ENCODE measurements around the gene TDP2. TPM values are rescaled to one million over a fixed set of nuclear protein-coding genes. Genes with fewer than 3 reads are reported as not detected.
"Not testable (repeated sequence)": the region's sequence is repeated elsewhere in the genome, so short reads cannot be mapped to it uniquely, and the experiment has no call there.

Gene TDP2
- total RNA-seq, 1 donor from 2014 or later: 27.2 TPM

DNA sequence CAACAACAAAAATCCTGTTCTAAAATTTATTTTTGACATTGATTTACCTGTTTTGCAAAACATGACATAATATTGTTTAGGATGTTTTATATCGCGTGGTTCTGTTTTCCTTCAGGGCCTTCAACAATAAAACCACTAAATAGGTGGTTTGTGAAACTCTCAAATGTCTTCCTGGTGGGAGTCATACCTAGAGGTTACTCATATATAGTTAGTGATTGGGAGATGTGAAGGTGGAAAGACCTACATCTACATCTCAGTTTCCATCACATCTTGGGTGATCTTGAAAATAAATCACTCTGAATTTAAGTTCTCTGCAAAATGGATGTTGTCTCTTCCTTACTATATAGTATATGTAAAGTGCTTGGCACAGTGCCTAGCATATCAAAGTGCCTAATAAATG, 29.4 kb upstream of the TDP2 start:
- no peaks in the 10 kb centered on the region for H3K9me3 Mint-ChIP-seq (ENCODE audit: unreplicated experiment)
- no peaks in the 10 kb centered on the region for H3K27me3 ChIP-seq (ENCODE audit: insufficient read depth, low read length)

DNA sequence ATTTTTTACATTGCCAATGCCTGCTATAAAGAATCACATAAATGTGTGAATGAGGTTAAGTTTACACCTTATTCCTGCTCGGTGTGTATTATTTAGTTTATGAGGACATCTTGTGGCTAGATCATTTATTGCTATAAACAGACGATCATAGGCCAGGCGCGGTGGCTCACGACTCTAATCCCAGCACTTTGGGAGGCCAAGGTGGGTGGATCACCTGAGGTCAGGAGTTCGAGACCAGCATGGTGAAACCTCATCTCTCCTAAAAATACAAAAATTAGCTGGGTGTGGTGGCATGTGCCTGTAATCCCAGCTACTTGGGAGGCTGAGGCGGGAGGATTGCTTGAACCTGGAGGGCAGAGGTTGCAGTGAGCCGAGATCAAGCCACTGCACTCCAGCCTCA, 28.9 kb upstream of the TDP2 start:
- not testable (repeated sequence) for H3K27me3 Mint-ChIP-seq (ENCODE audit: low read depth, unreplicated experiment); H2AFZ ChIP-seq (ENCODE audit: low read depth, low read length); DNase-seq (ENCODE audit: low read depth); H3K36me3 ChIP-seq (ENCODE audit: insufficient read depth, low read length); H3K9me3 Mint-ChIP-seq (ENCODE audit: unreplicated experiment); H4K20me1 ChIP-seq (ENCODE audit: insufficient read depth, low read length); FAIRE-seq; H3K4me2 ChIP-seq (ENCODE audit: low read length); H3K27ac ChIP-seq (ENCODE audit: low read depth, low read length); H3K9ac ChIP-seq (ENCODE audit: low read length); H3K36me3 Mint-ChIP-seq (ENCODE audit: low read depth, unreplicated experiment); H3K79me2 ChIP-seq (ENCODE audit: insufficient read depth, low read length); H3K4me3 ChIP-seq (ENCODE audit: insufficient read depth, low read depth, low read length); H3K4me1 Mint-ChIP-seq (ENCODE audit: low read depth, unreplicated experiment); H3K4me1 ChIP-seq (ENCODE audit: insufficient read depth, low read length); H3K27me3 ChIP-seq (ENCODE audit: insufficient read depth, low read length); H3K27ac Mint-ChIP-seq (ENCODE audit: unreplicated experiment); H3K4me3 Mint-ChIP-seq (ENCODE audit: unreplicated experiment); H3K9me3 ChIP-seq (ENCODE audit: insufficient read depth, low read depth, low read length)
- peak; percentile 38 for TF ChIP-seq CTCF (IDR thresholded peaks at IDR 0.05; ENCODE audit: insufficient read depth, low read depth, low read length)

More for the DNA sequence above, 29.4 kb upstream of the TDP2 start:
- Histone ChIP-seq H3K27ac (ENCODE audit: low read depth, low read length) (no peak overlapping the region), H2AFZ (ENCODE audit: low read depth, low read length) (no peak overlapping the region), H3K9me3 (ENCODE audit: insufficient read depth, low read depth, low read length) (no peaks in the 10 kb centered on the region), H3K4me3 (ENCODE audit: insufficient read depth, low read depth, low read length) (no peak overlapping the region), H3K79me2 (ENCODE audit: insufficient read depth, low read length) (no peaks in the 10 kb centered on the region), H3K9ac (ENCODE audit: low read length) (no peak overlapping the region), H4K20me1 (ENCODE audit: insufficient read depth, low read length) (no peaks in the 10 kb centered on the region), H3K4me2 (ENCODE audit: low read length) (no peak overlapping the region), H3K4me1 (ENCODE audit: insufficient read depth, low read length) (no peaks in the 10 kb centered on the region), H3K36me3 (ENCODE audit: insufficient read depth, low read length) (no peaks in the 10 kb centered on the region)
- TF ChIP-seq CTCF (IDR thresholded peaks at IDR 0.05; ENCODE audit: insufficient read depth, low read depth, low read length) (no peak), EZH2 (IDR thresholded peaks at IDR 0.05; ENCODE audit: insufficient read depth, low read length) (no peak)
- Mint-ChIP-seq H3K27ac (ENCODE audit: unreplicated experiment) (no peak overlapping the region), H3K27me3 (ENCODE audit: low read depth, unreplicated experiment) (no peaks in the 10 kb centered on the region), H3K36me3 (ENCODE audit: low read depth, unreplicated experiment) (peaks cover 1% of the 10 kb centered on the region), H3K4me1 (ENCODE audit: low read depth, unreplicated experiment) (peaks cover 2% of the 10 kb centered on the region), H3K4me3 (ENCODE audit: unreplicated experiment) (no peak overlapping the region)
- DNase-seq (ENCODE audit: low read depth) (no peak), FAIRE-seq (no peak)

GRCh38 chr6:24694198-24694597, 27.5 kb upstream of the TDP2 start:
- H2AFZ ChIP-seq (ENCODE audit: low read depth, low read length): no peak overlapping the region
- no peaks in the 10 kb centered on the region for H3K9me3 Mint-ChIP-seq (ENCODE audit: unreplicated experiment)
- H3K36me3 Mint-ChIP-seq (ENCODE audit: low read depth, unreplicated experiment): no peaks in the 10 kb centered on the region
- H3K4me3 Mint-ChIP-seq (ENCODE audit: unreplicated experiment): no peak overlapping the region
- H3K36me3 ChIP-seq (ENCODE audit: insufficient read depth, low read length): no peaks in the 10 kb centered on the region
- H3K27ac ChIP-seq (ENCODE audit: low read depth, low read length): no peak overlapping the region
- no peaks in the 10 kb centered on the region for H3K79me2 ChIP-seq (ENCODE audit: insufficient read depth, low read length)
- H3K4me3 ChIP-seq (ENCODE audit: insufficient read depth, low read depth, low read length): no peak overlapping the region
- H3K4me1 ChIP-seq (ENCODE audit: insufficient read depth, low read length): no peaks in the 10 kb centered on the region
- no peaks in the 10 kb centered on the region for H4K20me1 ChIP-seq (ENCODE audit: insufficient read depth, low read length)
- FAIRE-seq (no peak), DNase-seq (ENCODE audit: low read depth) (no peak)
- no peaks in the 10 kb centered on the region for H3K9me3 ChIP-seq (ENCODE audit: insufficient read depth, low read depth, low read length)
- no peak overlapping the region for H3K27ac Mint-ChIP-seq (ENCODE audit: unreplicated experiment)
- H3K27me3 ChIP-seq (ENCODE audit: insufficient read depth, low read length): no peaks in the 10 kb centered on the region
- TF ChIP-seq CTCF (IDR thresholded peaks at IDR 0.05; ENCODE audit: insufficient read depth, low read depth, low read length) (no peak), EZH2 (IDR thresholded peaks at IDR 0.05; ENCODE audit: insufficient read depth, low read length) (no peak)
- no peak overlapping the region for H3K9ac ChIP-seq (ENCODE audit: low read length)
- H3K4me2 ChIP-seq (ENCODE audit: low read length): no peak overlapping the region
- peaks cover 2% of the 10 kb centered on the region for H3K4me1 Mint-ChIP-seq (ENCODE audit: low read depth, unreplicated experiment)
- no peaks in the 10 kb centered on the region for H3K27me3 Mint-ChIP-seq (ENCODE audit: low read depth, unreplicated experiment)

Measured in astrocyte (in vitro differentiated cells and primary cell).